PC-9 (cell line): ENCODE results near the gene LRIG1. TPM values are rescaled to one million over a fixed set of nuclear protein-coding genes. Genes with fewer than 3 reads are reported as not detected.

Source experiments
- BruUV-seq: library from RNA; stranded (reverse); fragments of 400-500 nt; replicated peaks from 2 replicates; lab custom pipeline; 2021; lab: Mats Ljungman, UMichigan
- CTCF ChIA-PET: fragments of 300-600 bp; sonication (Branson Sonifier 250); formaldehyde crosslinking; loops from one replicate; lab custom pipeline; 2022; ENCODE audit warnings: antibody characterized with exemption; lab: Charles Lee
- POLR2A ChIA-PET: fragments of 300-600 bp; sonication (Branson Sonifier 250); formaldehyde crosslinking; loops from one replicate; lab custom pipeline; 2022; ENCODE audit warnings: antibody characterized with exemption; ENCODE audit not compliant: unreplicated experiment; lab: Charles Lee
- DNase-seq, 2 experiments: peaks; one replicate each; pipeline versions ENCODE4 v3.0.0 to v3.0.0-alpha.2; 2015 to 2022; ENCODE audit warnings: mixed read lengths in 1 of 2
- H2AFZ ChIP-seq: fragments of 200-600 bp; sonication (generic); 2 replicates; pipeline ENCODE4 v1.8.1; 2017; ENCODE audit warnings: antibody characterized with exemption
- H3F3A ChIP-seq: fragments of 200-600 bp; sonication (generic); 2 replicates; pipeline ENCODE4 v1.8.1; 2017; ENCODE audit warnings: antibody characterized with exemption, mild to moderate bottlenecking, low read depth; ENCODE audit not compliant: insufficient read depth
- H3K27ac ChIP-seq: fragments of 200-600 bp; sonication (generic); 2 replicates; pipeline ENCODE4 v1.6.1; 2016; ENCODE audit warnings: mixed run types
- H3K27me3 ChIP-seq: fragments of 200-600 bp; sonication (generic); 2 replicates; pipeline ENCODE4 v1.6.1; 2016; ENCODE audit warnings: low read depth, mixed run types; ENCODE audit not compliant: insufficient read depth
- H3K36me3 ChIP-seq: fragments of 200-600 bp; sonication (generic); 2 replicates; pipeline ENCODE4 v1.6.1; 2016; ENCODE audit warnings: low read depth, mixed run types
- H3K4me1 ChIP-seq: fragments of 200-600 bp; sonication (generic); replicated peaks from 2 replicates; pipeline ENCODE4 v1.6.1; 2016; ENCODE audit warnings: mixed run types; ENCODE audit not compliant: insufficient read depth
- H3K4me2 ChIP-seq: fragments of 200-600 bp; sonication (generic); 2 replicates; pipeline ENCODE4 v1.6.1; 2017; ENCODE audit warnings: mixed run types
- H3K4me3 ChIP-seq: fragments of 200-600 bp; sonication (generic); 2 replicates; pipeline ENCODE4 v1.6.1; 2016; ENCODE audit warnings: mixed run types
- H3K79me2 ChIP-seq: fragments of 200-600 bp; sonication (generic); 2 replicates; pipeline ENCODE4 v1.6.1; 2017; ENCODE audit warnings: low read depth, mixed run types
- H3K9me2 ChIP-seq: fragments of 200-600 bp; sonication (generic); 2 replicates; pipeline ENCODE4 v1.8.1; 2017; ENCODE audit warnings: mild to moderate bottlenecking; ENCODE audit not compliant: insufficient read depth
- H3K9me3 ChIP-seq: fragments of 200-600 bp; sonication (generic); 2 replicates; pipeline ENCODE4 v1.8.1; 2016; ENCODE audit warnings: low read depth; ENCODE audit not compliant: insufficient read depth
- H4K20me1 ChIP-seq: fragments of 200-600 bp; sonication (generic); 2 replicates; pipeline ENCODE4 v1.8.1; 2017; ENCODE audit not compliant: insufficient read depth
- EZH2 ChIP-seq: fragments of 200-600 bp; sonication (generic); IDR thresholded peaks from 2 replicates; pipeline ENCODE4 v1.8.0; 2017; ENCODE audit warnings: antibody characterized with exemption, low read depth
- intact Hi-C: fragments of 100-400 bp; cut with micrococcal nuclease; formaldehyde crosslinking; loops from one replicate; pipeline ENCODE4 v1.10.0; 2022; ENCODE audit not compliant: unreplicated experiment
- total RNA-seq: library from RNA; stranded (reverse); gene quantifications from 2 replicates; pipeline ENCODE4 v1.2.3, GENCODE V29; 2021
- TF ChIP-seq, protein P1 (sequence below): fragments of 200-600 bp; sonication (generic); conservative IDR thresholded peaks from 2 replicates; pipeline ENCODE4 v1.6.1; 2017; ENCODE audit warnings: mixed run types, antibody characterized with exemption, mild to moderate bottlenecking, moderate library complexity

The LRIG1 gene
- total RNA-seq, 1 experiment from 2014 or later = not detected

DNA sequence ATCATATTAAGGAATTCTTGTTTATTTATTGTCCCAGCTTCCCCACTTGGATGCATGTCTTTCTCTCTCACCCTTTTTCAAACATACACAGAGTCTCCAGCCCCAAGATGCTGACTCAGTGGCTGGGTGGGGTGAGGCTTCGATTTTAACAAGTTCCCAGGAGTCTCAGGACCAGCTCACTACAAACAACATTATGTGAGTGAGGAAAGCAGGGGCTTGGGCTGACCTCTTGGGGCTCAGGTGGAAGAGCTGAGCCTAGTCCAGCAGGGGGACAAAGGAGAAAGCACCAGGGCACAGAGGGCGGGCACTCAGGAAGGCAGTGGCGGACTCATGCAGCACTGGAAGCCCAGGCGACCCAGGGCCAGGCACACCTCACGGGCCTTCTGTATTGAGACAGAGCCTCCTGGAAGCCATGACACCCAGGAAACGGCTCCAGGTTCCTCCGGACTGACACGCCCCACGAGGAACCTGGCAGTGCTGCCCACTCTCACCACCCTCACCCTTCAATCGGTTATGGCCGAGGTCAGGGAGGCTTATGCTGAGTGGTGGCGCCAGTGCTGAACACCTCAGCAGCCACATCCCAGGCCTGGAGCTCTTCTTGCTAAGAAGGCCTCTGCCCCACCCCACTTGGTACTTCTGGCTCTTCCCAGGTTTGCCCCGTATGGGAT lies 97.4 kb downstream of the LRIG1 start:
- Histone ChIP-seq H3K9me2 (no peaks in the 10 kb centered on the region), H3K9me3 (no peaks in the 10 kb centered on the region), H4K20me1 (no peaks in the 10 kb centered on the region), H3K27me3 (no peaks in the 10 kb centered on the region), H2AFZ (no peak overlapping the region), H3K79me2 (no peaks in the 10 kb centered on the region), H3K27ac (no peak overlapping the region), H3K4me3 (no peak overlapping the region), H3F3A (no peaks in the 10 kb centered on the region), H3K36me3 (no peaks in the 10 kb centered on the region), H3K4me1 (peaks cover 4% of the 10 kb centered on the region; the same call in 1 of the 2 replicates), H3K4me2 (no peak overlapping the region)
- intact Hi-C loops = no loop called here
- CTCF ChIA-PET = no interaction called here
- POLR2A ChIA-PET = no interaction called here
- DNase-seq = no peak
- TF ChIP-seq EZH2 = no peak
- BruUV-seq = no TSS peak

DNA sequence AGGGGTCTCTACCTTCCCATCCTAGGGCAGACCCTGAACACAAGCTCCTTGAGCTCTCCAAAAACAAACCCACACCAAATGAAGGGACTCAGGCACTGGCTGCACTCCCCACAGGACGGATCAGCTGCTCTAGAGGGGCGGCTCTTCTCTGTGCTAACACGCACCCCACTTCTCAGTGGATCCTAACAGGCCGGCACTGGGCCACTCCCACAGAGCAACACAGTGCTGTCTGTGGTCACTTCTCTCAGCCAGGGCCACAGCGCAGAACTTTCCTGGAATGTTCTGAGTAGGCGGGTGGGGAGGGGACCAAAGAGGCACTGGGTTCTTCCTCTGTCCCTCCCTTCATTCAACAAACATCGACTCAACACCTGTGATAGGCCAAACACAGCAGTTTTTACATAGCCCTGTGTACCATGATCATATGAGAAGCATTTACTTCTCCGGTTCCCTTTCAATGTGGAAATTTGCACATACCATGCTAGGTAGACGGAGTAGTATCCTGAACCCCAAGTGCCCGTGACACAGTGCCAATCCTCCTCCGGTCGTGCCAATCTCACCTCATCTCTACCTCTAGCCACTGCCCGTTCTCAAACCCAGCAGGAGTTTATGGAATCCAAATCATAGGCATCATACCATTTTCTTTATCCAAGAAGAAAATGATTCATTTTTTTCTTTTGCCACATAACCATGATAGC lies 98.1 kb downstream of the LRIG1 start:
- BruUV-seq = no TSS peak
- no peak for DNase-seq
- H3K4me2 ChIP-seq = no peak overlapping the region
- no peaks in the 10 kb centered on the region for H3K9me3 ChIP-seq
- CTCF ChIA-PET = no interaction called here
- H3K9me2 ChIP-seq = no peaks in the 10 kb centered on the region
- H3K27me3 ChIP-seq = no peaks in the 10 kb centered on the region
- H3F3A ChIP-seq = no peaks in the 10 kb centered on the region
- H4K20me1 ChIP-seq = no peaks in the 10 kb centered on the region
- no peak overlapping the region for H3K4me3 ChIP-seq
- intact Hi-C loops = no loop called here
- H2AFZ ChIP-seq = no peak overlapping the region
- POLR2A ChIA-PET = no interaction called here
- TF ChIP-seq, protein P1, sequence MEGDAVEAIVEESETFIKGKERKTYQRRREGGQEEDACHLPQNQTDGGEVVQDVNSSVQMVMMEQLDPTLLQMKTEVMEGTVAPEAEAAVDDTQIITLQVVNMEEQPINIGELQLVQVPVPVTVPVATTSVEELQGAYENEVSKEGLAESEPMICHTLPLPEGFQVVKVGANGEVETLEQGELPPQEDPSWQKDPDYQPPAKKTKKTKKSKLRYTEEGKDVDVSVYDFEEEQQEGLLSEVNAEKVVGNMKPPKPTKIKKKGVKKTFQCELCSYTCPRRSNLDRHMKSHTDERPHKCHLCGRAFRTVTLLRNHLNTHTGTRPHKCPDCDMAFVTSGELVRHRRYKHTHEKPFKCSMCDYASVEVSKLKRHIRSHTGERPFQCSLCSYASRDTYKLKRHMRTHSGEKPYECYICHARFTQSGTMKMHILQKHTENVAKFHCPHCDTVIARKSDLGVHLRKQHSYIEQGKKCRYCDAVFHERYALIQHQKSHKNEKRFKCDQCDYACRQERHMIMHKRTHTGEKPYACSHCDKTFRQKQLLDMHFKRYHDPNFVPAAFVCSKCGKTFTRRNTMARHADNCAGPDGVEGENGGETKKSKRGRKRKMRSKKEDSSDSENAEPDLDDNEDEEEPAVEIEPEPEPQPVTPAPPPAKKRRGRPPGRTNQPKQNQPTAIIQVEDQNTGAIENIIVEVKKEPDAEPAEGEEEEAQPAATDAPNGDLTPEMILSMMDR = no peak
- TF ChIP-seq EZH2 = no peak
- peaks cover under 1% of the 10 kb centered on the region; the same call in 1 of the 2 replicates for H3K4me1 ChIP-seq
- H3K36me3 ChIP-seq = no peaks in the 10 kb centered on the region
- H3K79me2 ChIP-seq = no peaks in the 10 kb centered on the region
- no peak overlapping the region for H3K27ac ChIP-seq

DNA sequence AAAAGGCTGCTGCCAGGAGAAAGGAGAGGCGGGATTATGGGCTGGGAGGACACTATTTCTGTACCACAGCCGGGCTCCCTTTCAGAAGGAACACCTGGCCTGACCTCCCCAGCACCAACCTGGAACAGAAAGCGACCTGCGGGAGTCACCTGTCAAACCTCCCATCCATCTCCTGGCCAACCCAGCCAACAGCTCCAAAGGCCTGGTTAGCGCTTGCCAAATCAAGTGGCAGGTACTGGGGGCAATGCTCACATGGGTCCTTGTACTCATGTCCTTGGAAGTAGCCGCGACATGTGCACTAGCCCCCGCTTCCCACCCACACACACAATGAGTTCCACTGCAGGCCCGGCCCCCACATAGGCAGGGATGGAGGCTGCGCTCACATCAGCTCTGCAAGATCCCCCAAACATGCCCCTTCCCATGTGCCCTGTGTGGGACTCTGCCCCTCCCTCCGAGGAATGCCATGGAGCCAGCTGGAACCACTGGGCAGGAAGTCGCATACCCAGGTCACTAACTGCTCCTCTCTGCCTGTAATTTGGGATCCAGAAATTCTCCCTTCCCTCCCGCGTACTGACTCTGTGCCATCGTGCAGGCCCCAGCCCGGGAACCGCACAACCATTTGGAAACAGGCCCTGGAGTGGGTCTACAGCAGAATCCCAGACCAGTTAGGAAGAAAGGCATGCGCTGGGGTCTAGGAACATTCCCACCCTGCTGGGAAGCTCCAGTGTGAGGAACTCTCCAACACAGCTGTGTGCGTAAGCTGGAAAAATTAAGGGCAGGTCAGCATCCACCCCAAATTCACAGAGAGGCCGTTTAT lies 98.9 kb downstream of the LRIG1 start:
- Histone ChIP-seq H3K79me2 (no peaks in the 10 kb centered on the region), H3K36me3 (no peaks in the 10 kb centered on the region), H3K4me1 (no peaks in the 10 kb centered on the region), H3K9me2 (no peaks in the 10 kb centered on the region), H3K27me3 (no peaks in the 10 kb centered on the region), H3K4me3 (no peak overlapping the region), H3K4me2 (no peak overlapping the region), H3K9me3 (no peaks in the 10 kb centered on the region), H3K27ac (no peak overlapping the region), H4K20me1 (no peaks in the 10 kb centered on the region), H2AFZ (no peak overlapping the region), H3F3A (no peaks in the 10 kb centered on the region)
- CTCF ChIA-PET = interaction anchor here (0.6 kb wide), 1 partner anchor 125 kb away, joined by 6 read pairs; no protein-coding TSS in a partner anchor
- TF ChIP-seq, protein P1 = no peak
- TF ChIP-seq EZH2 = no peak
- POLR2A ChIA-PET = no interaction called here
- no TSS peak for BruUV-seq
- intact Hi-C loops = no loop called here
- DNase-seq = no peak
